Spleen (tissue), 11 donors: ENCODE results near the gene MYH10. TPM values are rescaled to one million over a fixed set of nuclear protein-coding genes. Genes with fewer than 3 reads are reported as not detected.

ENCODE experiments used
- DNase-seq: peaks from one replicate; pipeline ENCODE4 v3.0.0-alpha.2; 2020
- H3K27ac ChIP-seq, 8 donors: fragments of 200-600 bp; sonication (generic) in 7 of 8; 1 replicate in 4 of 8; 2 replicates in 4 of 8; pipeline versions ENCODE4 v1.5.0 to v1.8.0; 2016 to 2021; ENCODE audit warnings: inconsistent platforms in 4 of 8, mild to moderate bottlenecking in 4 of 8, moderate library complexity in 1 of 8
- H3K27me3 ChIP-seq, 7 donors: fragments of 200-600 bp; sonication (generic) in 6 of 7; replicated peaks in 1 of 7; 1 replicate in 4 of 7; 2 replicates in 3 of 7; pipeline versions ENCODE4 v1.5.0 to v1.8.0; 2016 to 2021; ENCODE audit warnings: inconsistent platforms in 3 of 7, mild to moderate bottlenecking in 1 of 7
- H3K36me3 ChIP-seq, 6 donors: fragments of 200-600 bp; sonication (generic) in 5 of 6; 1 replicate in 4 of 6; 2 replicates in 2 of 6; pipeline versions ENCODE4 v1.5.0 to v1.8.0; 2016 to 2021; ENCODE audit warnings: inconsistent platforms in 2 of 6
- H3K4me1 ChIP-seq, 6 donors: fragments of 200-600 bp; sonication (generic) in 5 of 6; 1 replicate in 3 of 6; 2 replicates in 3 of 6; pipeline versions ENCODE4 v1.5.0 to v1.8.0; 2016 to 2021; ENCODE audit warnings: inconsistent platforms in 3 of 6
- H3K4me3 ChIP-seq, 8 donors: fragments of 200-600 bp; sonication (generic) in 7 of 8; 1 replicate in 4 of 8; 2 replicates in 4 of 8; pipeline versions ENCODE4 v1.5.0 to v1.8.0; 2016 to 2021; ENCODE audit warnings: inconsistent platforms in 4 of 8, mild to moderate bottlenecking in 4 of 8, moderate library complexity in 2 of 8
- H3K9me3 ChIP-seq, 8 donors: fragments of 200-600 bp; sonication (generic) in 7 of 8; 1 replicate in 4 of 8; 2 replicates in 4 of 8; pipeline versions ENCODE4 v1.5.0 to v1.8.0; 2016 to 2021; ENCODE audit warnings: inconsistent platforms in 4 of 8
- POLR2A ChIP-seq, 3 donors: fragments of 450-650 bp; IDR thresholded peaks; one replicate each; pipeline ENCODE4 v1.5.1; 2017; ENCODE audit warnings: antibody characterized with exemption in 3 of 3, mild to moderate bottlenecking in 1 of 3
- POLR2AphosphoS5 ChIP-seq, 3 donors: sonication (generic); formaldehyde crosslinking; IDR thresholded peaks; one replicate each; pipeline ENCODE4 v1.5.1; 2017; ENCODE audit warnings: antibody characterized with exemption in 3 of 3
- WGBS, 5 donors: extraction: QIAGEN DNeasy Blood & Tissue Kit in 3 of 5; methylation state at CpG; one replicate each; pipeline versions ENCODE4 v1.1.5 to v1.1.7; 2013 to 2018; 5-methylcytosine and 5-hydroxymethylcytosine counted together
- intact Hi-C: fragments of 100-400 bp; cut with DNase I; formaldehyde crosslinking; loops from one replicate; pipeline ENCODE4 v1.15.0; 2023; ENCODE audit warnings: low total_unique reads
- polyA plus RNA-seq, 3 donors: library from polyadenylated mRNA; stranded (reverse); fragments of 200-250 nt; gene quantifications; one replicate each; pipeline ENCODE4 v1.2.1, GENCODE V29; 2013
- total RNA-seq, 7 donors: library from RNA; depleted of rRNA in 3 of 7; stranded (reverse); fragments of >200 nt in 3 of 7; fragmentation: NEBNext Ultra II Directional in 4 of 7; extraction: Animal tissue kit (Norgen Biotek cat#: 25700) in 4 of 7; gene quantifications; one replicate each; pipeline versions ENCODE4 v1.1.0 to v1.2.1, GENCODE V29; 2016 to 2021
- TF ChIP-seq, protein P1 (sequence below), 11 experiments: fragments of 200-600 bp in 7 of 11; fragments of 450-650 bp in 4 of 11; sonication (generic) in 4 of 11; IDR thresholded peaks in 8 of 11; conservative IDR thresholded peaks in 3 of 11; 1 replicate in 7 of 11; 2 replicates in 4 of 11; pipeline versions ENCODE4 v1.4.0 to v1.8.0; 2016 to 2021; ENCODE audit warnings: antibody characterized with exemption in 11 of 11, inconsistent platforms in 4 of 11, mild to moderate bottlenecking in 1 of 11
- donor health status: healthy with polysubstance abuse.
- donor health status: DM: no; HTN: no; CAD: no; lungs with moderate emphysema.
- donor health status: DM: no; HTN: no; CAD: no.
- donor health status: Bipolar disorder and iron deficiency.
- donor health status: healthy.
- donor health status: DM: no; HTN: no; CAD: no.
- donor health status: DM: yes; HTN: yes; CAD: no.

The MYH10 gene
- total and polyA plus RNA-seq, 10 donors = 1.0 to 14.4 (median 7.5) TPM

DNA sequence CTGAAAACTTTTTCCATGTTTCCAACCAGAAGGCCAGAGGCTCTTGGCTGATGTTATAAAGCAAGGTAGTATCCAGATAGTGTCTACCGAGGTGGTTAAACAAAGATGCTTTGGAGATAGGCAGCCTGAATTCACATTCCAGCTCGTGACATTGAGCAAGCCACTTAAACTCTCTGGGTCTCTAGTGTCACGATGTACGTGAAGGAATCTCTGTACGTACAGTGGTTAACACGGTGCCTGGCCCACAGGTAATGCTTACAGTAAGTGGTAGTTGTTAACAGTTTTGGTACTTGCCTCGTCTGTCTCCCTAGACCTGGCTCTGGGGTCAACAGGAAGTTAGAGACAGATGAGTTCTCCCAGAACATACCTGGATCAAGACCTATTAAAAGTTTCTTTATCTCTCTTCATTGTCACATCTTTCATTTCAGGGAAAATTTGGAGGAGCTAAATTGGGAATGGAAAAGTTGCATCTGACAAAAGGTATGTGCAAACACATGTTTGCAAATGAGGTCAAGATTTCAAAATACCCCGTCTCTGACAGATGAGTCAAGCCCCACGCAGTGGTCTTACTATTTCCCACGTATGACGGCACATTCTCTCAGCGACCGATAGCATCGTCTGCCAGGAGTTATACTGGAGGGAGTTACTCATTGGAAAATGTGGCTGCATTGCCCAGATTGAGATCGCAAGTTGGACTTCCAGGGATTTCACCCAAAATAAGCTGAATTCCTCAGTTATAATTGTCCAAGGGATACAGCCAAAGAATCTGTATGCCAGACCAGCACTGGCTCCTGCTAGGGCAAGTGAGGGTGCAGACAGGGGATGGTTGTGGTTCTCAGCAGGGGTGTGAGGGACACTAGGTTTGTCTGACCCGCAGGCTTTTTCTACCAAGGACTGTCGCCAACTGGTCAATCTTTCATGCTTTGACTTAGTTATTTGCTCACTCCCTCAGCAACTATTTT lies 18.9 kb upstream of the MYH10 start:
- Histone ChIP-seq H3K36me3 (no peaks in the 10 kb centered on the region), H3K9me3 (no peaks in the 10 kb centered on the region), H3K27me3 (peaks cover 0 to 47% (median 0%) of the 10 kb centered on the region in 7 donors), H3K27ac (no peak overlapping the region), H3K4me3 (no peak overlapping the region), H3K4me1 (no peaks in the 10 kb centered on the region)
- intact Hi-C loops = no loop called here
- DNase-seq = no peak
- TF ChIP-seq POLR2A (IDR thresholded peaks at IDR 0.05) = no peak
- TF ChIP-seq, protein P1, sequence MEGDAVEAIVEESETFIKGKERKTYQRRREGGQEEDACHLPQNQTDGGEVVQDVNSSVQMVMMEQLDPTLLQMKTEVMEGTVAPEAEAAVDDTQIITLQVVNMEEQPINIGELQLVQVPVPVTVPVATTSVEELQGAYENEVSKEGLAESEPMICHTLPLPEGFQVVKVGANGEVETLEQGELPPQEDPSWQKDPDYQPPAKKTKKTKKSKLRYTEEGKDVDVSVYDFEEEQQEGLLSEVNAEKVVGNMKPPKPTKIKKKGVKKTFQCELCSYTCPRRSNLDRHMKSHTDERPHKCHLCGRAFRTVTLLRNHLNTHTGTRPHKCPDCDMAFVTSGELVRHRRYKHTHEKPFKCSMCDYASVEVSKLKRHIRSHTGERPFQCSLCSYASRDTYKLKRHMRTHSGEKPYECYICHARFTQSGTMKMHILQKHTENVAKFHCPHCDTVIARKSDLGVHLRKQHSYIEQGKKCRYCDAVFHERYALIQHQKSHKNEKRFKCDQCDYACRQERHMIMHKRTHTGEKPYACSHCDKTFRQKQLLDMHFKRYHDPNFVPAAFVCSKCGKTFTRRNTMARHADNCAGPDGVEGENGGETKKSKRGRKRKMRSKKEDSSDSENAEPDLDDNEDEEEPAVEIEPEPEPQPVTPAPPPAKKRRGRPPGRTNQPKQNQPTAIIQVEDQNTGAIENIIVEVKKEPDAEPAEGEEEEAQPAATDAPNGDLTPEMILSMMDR (IDR thresholded peaks at IDR 0.05 in 8 of 11, conservative IDR thresholded peaks at IDR 0.05 in 3 of 11) = no peak
- TF ChIP-seq POLR2AphosphoS5 (IDR thresholded peaks at IDR 0.05) = no peak
- WGBS, 5 donors = 79 to 92% (median 85%) methylated on average over 17 of the region's 17 CpGs

DNA sequence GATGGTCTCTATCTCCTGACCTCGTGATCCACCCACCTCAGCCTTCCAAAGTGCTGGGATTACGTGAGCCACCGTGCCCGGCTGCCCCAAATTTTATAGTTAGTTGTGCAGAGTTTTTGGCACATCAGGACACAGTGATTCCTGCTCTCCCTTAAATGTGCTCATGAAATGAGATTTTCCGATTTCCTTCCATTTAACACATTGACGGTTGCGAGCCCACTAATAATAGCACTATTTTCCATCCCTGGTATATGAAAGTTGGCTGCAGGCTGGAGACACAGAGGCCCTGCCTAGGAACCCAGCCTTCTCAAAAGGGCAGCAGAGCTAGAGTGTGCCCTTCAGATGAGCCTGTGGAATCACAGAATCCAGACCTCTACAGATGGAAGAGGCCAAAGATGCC lies 17.4 kb upstream of the MYH10 start:
- no peaks in the 10 kb centered on the region for H3K4me1 ChIP-seq
- no peak overlapping the region for H3K27ac ChIP-seq
- peaks cover 0 to 40% (median 0%) of the 10 kb centered on the region in 7 donors for H3K27me3 ChIP-seq
- TF ChIP-seq, protein P1 (IDR thresholded peaks at IDR 0.05 in 8 of 11, conservative IDR thresholded peaks at IDR 0.05 in 3 of 11) = no peak
- no peak for TF ChIP-seq POLR2A (IDR thresholded peaks at IDR 0.05)
- no peak for TF ChIP-seq POLR2AphosphoS5 (IDR thresholded peaks at IDR 0.05)
- intact Hi-C loops = no loop called here
- H3K4me3 ChIP-seq = no peak overlapping the region
- no peak for DNase-seq
- no peaks in the 10 kb centered on the region for H3K9me3 ChIP-seq
- 89 to 95% (median 92%) methylated on average over 7 of the region's 7 CpGs for WGBS, 5 donors
- no peaks in the 10 kb centered on the region for H3K36me3 ChIP-seq

DNA sequence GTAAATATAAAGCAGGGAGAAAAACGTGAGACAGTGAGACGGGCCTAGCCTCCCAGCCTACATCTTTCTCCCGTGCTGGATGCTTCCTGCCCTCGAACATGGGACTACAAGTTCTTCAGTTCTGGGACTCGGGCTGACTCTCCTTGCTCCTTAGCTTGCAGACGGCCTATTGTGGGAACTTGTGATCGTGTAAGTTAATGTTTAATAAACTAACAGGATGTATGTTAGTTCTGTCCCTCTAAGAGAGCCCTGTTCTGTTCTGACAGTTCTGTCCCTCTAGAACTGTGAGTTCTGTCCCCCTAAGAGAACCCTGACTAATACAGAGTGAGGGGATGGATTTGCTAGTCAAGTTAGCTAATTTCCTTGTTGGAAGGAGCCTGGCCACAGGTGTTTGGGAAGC lies 16.7 kb upstream of the MYH10 start:
- Histone ChIP-seq H3K4me3 (no peak overlapping the region), H3K27me3 (peaks cover 0 to 37% (median 0%) of the 10 kb centered on the region in 7 donors), H3K4me1 (no peaks in the 10 kb centered on the region), H3K27ac (no peak overlapping the region), H3K9me3 (no peaks in the 10 kb centered on the region), H3K36me3 (no peaks in the 10 kb centered on the region)
- DNase-seq = no peak
- TF ChIP-seq, protein P1 (IDR thresholded peaks at IDR 0.05 in 8 of 11, conservative IDR thresholded peaks at IDR 0.05 in 3 of 11) = no peak
- TF ChIP-seq POLR2A (IDR thresholded peaks at IDR 0.05) (no peak), POLR2AphosphoS5 (IDR thresholded peaks at IDR 0.05) (no peak)
- WGBS, 5 donors = 78 to 89% (median 87%) methylated on average over 7 of the region's 7 CpGs
- intact Hi-C loops = no loop called here

DNA sequence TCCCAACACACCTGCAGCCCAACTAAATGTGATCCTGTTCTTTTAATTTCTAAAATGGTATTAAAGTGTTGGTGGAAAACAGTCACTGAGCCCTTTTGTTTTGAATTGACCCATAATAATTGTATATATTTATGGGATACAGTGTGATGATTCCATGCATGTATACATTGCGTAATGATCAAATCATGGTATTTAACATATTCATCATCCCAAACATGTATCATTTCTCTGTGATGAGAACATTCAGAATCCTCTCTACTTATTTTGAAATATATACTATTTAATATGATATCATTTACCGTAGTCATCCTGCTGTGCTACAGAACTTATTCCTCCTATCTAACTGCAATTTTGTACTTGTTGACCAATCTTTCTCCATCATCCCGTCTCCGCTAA lies 14.0 kb upstream of the MYH10 start:
- Histone ChIP-seq H3K4me1 (no peaks in the 10 kb centered on the region), H3K9me3 (no peaks in the 10 kb centered on the region), H3K4me3 (no peak overlapping the region), H3K36me3 (no peaks in the 10 kb centered on the region), H3K27ac (no peak overlapping the region), H3K27me3 (peaks cover 0 to 27% (median 0%) of the 10 kb centered on the region in 7 donors)
- WGBS, 5 donors = 94 to 98% (median 95%) methylated on average over 4 of the region's 4 CpGs
- intact Hi-C loops = no loop called here
- TF ChIP-seq POLR2A (IDR thresholded peaks at IDR 0.05) = no peak
- TF ChIP-seq POLR2AphosphoS5 (IDR thresholded peaks at IDR 0.05) = no peak
- TF ChIP-seq, protein P1 (IDR thresholded peaks at IDR 0.05 in 8 of 11, conservative IDR thresholded peaks at IDR 0.05 in 3 of 11) = no peak
- no peak for DNase-seq
